ENCODE data around the gene AHNAK. TPM values are rescaled to one million over a fixed set of nuclear protein-coding genes. Genes with fewer than 3 reads are reported as not detected.
A peak's percentile ranks its signal among the peaks of the same experiment; 100 is the strongest.

Gene AHNAK
- polyA plus RNA-seq, 2 of the 4 experiments (the other 2 are of a cell fraction): 43.3 to 82.0 TPM

GRCh38 chr11:62413060-62413696 lies 133.4 kb downstream of the AHNAK start:
- no peak for TF ChIP-seq BHLHE40 (IDR thresholded peaks at IDR 0.05; ENCODE audit: low read depth, low read length)
- TF ChIP-seq PHF8 (IDR thresholded peaks at IDR 0.05; ENCODE audit: borderline replicate concordance, low read depth): no peak
- TF ChIP-seq JUNB (IDR thresholded peaks at IDR 0.05): no peak
- TF ChIP-seq FOSL2 (IDR thresholded peaks at IDR 0.05): no peak
- no peak for TF ChIP-seq FOSL2 (CRISPR knock-in tag; IDR thresholded peaks at IDR 0.05)
- TF ChIP-seq POLR2AphosphoS2 (conservative IDR thresholded peaks at IDR 0.05; ENCODE audit: low read length): no peak
- no peak for TF ChIP-seq ZFP36 (IDR thresholded peaks at IDR 0.05; ENCODE audit: borderline replicate concordance, partially characterized antibody)
- TF ChIP-seq ATOH8 (CRISPR knock-in tag; IDR thresholded peaks at IDR 0.05; ENCODE audit: low read depth): no peak
- TF ChIP-seq MAFK (IDR thresholded peaks at IDR 0.05; ENCODE audit: partially characterized antibody): no peak
- TF ChIP-seq JUN (IDR thresholded peaks at IDR 0.05): no peak
- TF ChIP-seq HOXB13 (CRISPR knock-in tag; IDR thresholded peaks at IDR 0.05; ENCODE audit: low read depth): no peak
- no peak for TF ChIP-seq MYC (IDR thresholded peaks at IDR 0.05; ENCODE audit: borderline replicate concordance, low read length)
- TF ChIP-seq RNF2 (IDR thresholded peaks at IDR 0.05; ENCODE audit: borderline replicate concordance, low read depth): no peak
- TF ChIP-seq ZNF302 (CRISPR knock-in tag; IDR thresholded peaks at IDR 0.05): no peak
- TF ChIP-seq ZSCAN20 (CRISPR knock-in tag; IDR thresholded peaks at IDR 0.05): no peak
- no peak for TF ChIP-seq TFCP2L1 (CRISPR knock-in tag; IDR thresholded peaks at IDR 0.05)
- TF ChIP-seq MAX (IDR thresholded peaks at IDR 0.05): no peak
- TF ChIP-seq HDAC2 (IDR thresholded peaks at IDR 0.05): no peak
- TF ChIP-seq CBX8 (IDR thresholded peaks at IDR 0.05): no peak
- TF ChIP-seq EHF (CRISPR knock-in tag; IDR thresholded peaks at IDR 0.05): no peak
- ATAC-seq (no peak), FAIRE-seq (no peak), DNase-seq (ENCODE audit: low read depth in 1 of 2, low spot score in 1 of 2) (no peak)
- CTCF ChIA-PET: interaction anchor here (0.6 to 9.6 kb wide), 6 partner anchors 11 to 150 kb away, joined by 3 to 86 read pairs (median 4); no protein-coding TSS in a partner anchor
- H3K27ac ChIP-seq: no peak overlapping the region
- H3K4me2 ChIP-seq: no peak overlapping the region
- no peak overlapping the region for H3K4me3 ChIP-seq
- POLR2A ChIA-PET: interaction anchor here (0.8 kb wide), 1 partner anchor 293 kb away, joined by 3 read pairs; no protein-coding TSS in a partner anchor
- WGBS (ENCODE audit: missing lambda C conversion rate): 86% methylated on average over 6 of the region's 8 CpGs
- H3K4me1 ChIP-seq: peaks cover 9% of the 10 kb centered on the region; the same call in 2 of the 3 replicates
- no peaks in the 10 kb centered on the region for H3K9me3 ChIP-seq

GRCh38 chr11:62411524-62411923 lies 135.1 kb downstream of the AHNAK start:
- ATAC-seq (no peak), FAIRE-seq (no peak), DNase-seq (ENCODE audit: low read depth in 1 of 2, low spot score in 1 of 2) (no peak)
- peak overlapping the region in 1 of 2 experiments; percentile 11; a peak in 1 of 6 replicates for H3K27ac ChIP-seq
- H3K9me3 ChIP-seq: no peaks in the 10 kb centered on the region
- H3K4me2 ChIP-seq: no peak overlapping the region
- H3K4me1 ChIP-seq: peaks cover 9% of the 10 kb centered on the region; the same call in 2 of the 3 replicates
- no peak overlapping the region for H3K4me3 ChIP-seq
- no peak for TF ChIP-seq CBX8 (IDR thresholded peaks at IDR 0.05)
- no peak for TF ChIP-seq FOXS1 (CRISPR knock-in tag; IDR thresholded peaks at IDR 0.05)
- TF ChIP-seq TP53 (CRISPR knock-in tag; IDR thresholded peaks at IDR 0.05): no peak
- WGBS (ENCODE audit: missing lambda C conversion rate): 87% methylated on average over 5 of the region's 5 CpGs
- POLR2A ChIA-PET: interaction anchor here (0.5 to 1.0 kb wide), 2 partner anchors 23 to 180 kb away, joined by 3 to 4 read pairs; partner anchors contain the start of gene TUT1
- CTCF ChIA-PET: interaction anchor here (0.8 to 9.6 kb wide), 5 partner anchors 9 to 131 kb away, joined by 3 to 86 read pairs (median 6); no protein-coding TSS in a partner anchor

GRCh38 chr11:62410972-62411371 lies 135.6 kb downstream of the AHNAK start:
- CTCF ChIA-PET: interaction anchor here (0.8 to 9.6 kb wide), 5 partner anchors 9 to 132 kb away, joined by 3 to 86 read pairs (median 6); no protein-coding TSS in a partner anchor
- no peak overlapping the region for H3K4me2 ChIP-seq
- H3K4me3 ChIP-seq: no peak overlapping the region
- POLR2A ChIA-PET: interaction anchor here (0.5 to 1.0 kb wide), 2 partner anchors 24 to 181 kb away, joined by 3 to 4 read pairs; partner anchors contain the start of gene TUT1
- no peaks in the 10 kb centered on the region for H3K9me3 ChIP-seq
- 71% methylated on average over 7 of the region's 8 CpGs for WGBS (ENCODE audit: missing lambda C conversion rate)
- ATAC-seq (peak in 1 of 2 experiments; percentile 36; a peak in 3 of 6 replicates), FAIRE-seq (no peak), DNase-seq (ENCODE audit: low read depth in 1 of 2, low spot score in 1 of 2) (no peak)
- H3K27ac ChIP-seq: peak overlapping the region in 1 of 2 experiments; percentile 11; a peak in 1 of 6 replicates
- peaks cover 9% of the 10 kb centered on the region; the same call in 2 of the 3 replicates for H3K4me1 ChIP-seq
- TF ChIP-seq CBX2 (IDR thresholded peaks at IDR 0.05; ENCODE audit: borderline replicate concordance, low read depth): no peak
- TF ChIP-seq CHD2 (IDR thresholded peaks at IDR 0.05; ENCODE audit: low read length, partially characterized antibody): no peak
- TF ChIP-seq USF2 (IDR thresholded peaks at IDR 0.05): no peak
- no peak for TF ChIP-seq CHD4 (IDR thresholded peaks at IDR 0.05; ENCODE audit: borderline replicate concordance)
- TF ChIP-seq RNF2 (IDR thresholded peaks at IDR 0.05; ENCODE audit: borderline replicate concordance, low read depth): no peak
- no peak for TF ChIP-seq GATA3 (IDR thresholded peaks at IDR 0.05; ENCODE audit: borderline replicate concordance)
- TF ChIP-seq RCOR1 (IDR thresholded peaks at IDR 0.05; ENCODE audit: low read depth, low read length): no peak
- TF ChIP-seq PHF8 (IDR thresholded peaks at IDR 0.05; ENCODE audit: borderline replicate concordance, low read depth): no peak
- no peak for TF ChIP-seq ZNF302 (CRISPR knock-in tag; IDR thresholded peaks at IDR 0.05)
- no peak for TF ChIP-seq KDM5A (IDR thresholded peaks at IDR 0.05)
- no peak for TF ChIP-seq RFX5 (IDR thresholded peaks at IDR 0.05)
- no peak for TF ChIP-seq CBX8 (IDR thresholded peaks at IDR 0.05)
- no peak for TF ChIP-seq HOXB13 (CRISPR knock-in tag; IDR thresholded peaks at IDR 0.05; ENCODE audit: low read depth)
- TF ChIP-seq HES2 (IDR thresholded peaks at IDR 0.05): no peak
- TF ChIP-seq ELK1 (IDR thresholded peaks at IDR 0.05; ENCODE audit: low read depth, low read length): no peak

All from A549 (cell line).